HepG2 (cell line): ENCODE results near the gene TMEM121. TPM values are rescaled to one million over a fixed set of nuclear protein-coding genes. Genes with fewer than 3 reads are reported as not detected.

Experiments
- ATAC-seq: fragments of 200-7000 bp; cut with Tn5 transposase; 3 replicates; pipeline ENCODE4 v1.9.1; 2020; ENCODE audit warnings: mild to moderate bottlenecking, moderate library complexity
- BruUV-seq: library from RNA; stranded (reverse); fragments of 400-500 nt; replicated peaks from 2 replicates; lab custom pipeline; 2021; lab: Mats Ljungman, UMichigan
- CTCF ChIA-PET: fragments of 300-600 bp; formaldehyde crosslinking; extraction: SDS; loops from one replicate; lab custom pipeline; 2021; ENCODE audit warnings: low total read pairs, inconsistent platforms, low intra/inter-chr PET ratio; lab: Yijun Ruan, JAX
- POLR2A ChIA-PET: fragments of 350-600 bp; sonication (Branson Sonifier 250); formaldehyde crosslinking; loops from one replicate; lab custom pipeline; 2020; ENCODE audit warnings: antibody characterized with exemption, inconsistent platforms; lab: Yijun Ruan, JAX
- DNase-seq: peaks from one replicate; pipeline ENCODE4 v3.0.0-alpha.2; 2015; ENCODE audit warnings: low spot score
- FAIRE-seq: peaks from 3 replicates; lab custom pipeline; 2011; peaks lifted over from hg19 to GRCh38; lab: Jason Lieb, UNC
- H2AFZ ChIP-seq: one replicate; pipeline ENCODE4 v1.6.1; 2011; ENCODE audit warnings: low read length, inconsistent platforms
- H3K27ac ChIP-seq: fragments of 300-600 bp; 3 replicates; pipeline ENCODE4 v1.8.0; 2011; ENCODE audit warnings: mixed run types, mild to moderate bottlenecking, mixed read lengths, low read length, inconsistent platforms; ENCODE audit not compliant: insufficient read depth; ENCODE audit errors: extremely low read length
- H3K27me3 ChIP-seq, 2 experiments: fragments of 200-600 bp in 1 of 2; 2 replicates in 1 of 2; 3 replicates in 1 of 2; pipeline versions ENCODE4 v1.6.0 to v1.8.0; 2011; ENCODE audit warnings: low read length in 2 of 2, mild to moderate bottlenecking in 2 of 2, moderate library complexity in 2 of 2, inconsistent platforms in 1 of 2; ENCODE audit not compliant: insufficient read depth in 2 of 2, control insufficient read depth in 1 of 2
- H3K36me3 ChIP-seq, 2 experiments: fragments of 200-600 bp in 1 of 2; replicated peaks in 1 of 2; 2 replicates in 1 of 2; 3 replicates in 1 of 2; pipeline versions ENCODE4 v1.5.1 to v1.8.0; 2011; ENCODE audit warnings: low read length in 2 of 2, inconsistent platforms in 1 of 2; ENCODE audit not compliant: insufficient read depth in 2 of 2, control insufficient read depth in 1 of 2
- H3K4me1 ChIP-seq: 2 replicates; pipeline ENCODE4 v1.5.1; 2012; ENCODE audit warnings: low read length, inconsistent platforms; ENCODE audit not compliant: insufficient read depth
- H3K4me2 ChIP-seq: 2 replicates; pipeline ENCODE4 v1.6.0; 2011; ENCODE audit warnings: low read depth, low read length, inconsistent platforms
- H3K4me3 ChIP-seq, 3 experiments: fragments of 200-600 bp in 1 of 3; sonication (generic), shearing (Covaris generic) in 1 of 3; replicated peaks in 1 of 3; 2 replicates each; pipeline ENCODE4 v1.5.1; 2011 to 2016; ENCODE audit warnings: low read length in 3 of 3, inconsistent platforms in 2 of 3, low read depth in 2 of 3, mild to moderate bottlenecking in 2 of 3, control low read depth in 1 of 3, mixed read lengths in 1 of 3; ENCODE audit not compliant: insufficient read depth in 1 of 3
- H3K79me2 ChIP-seq: one replicate; pipeline ENCODE4 v1.6.1; 2011; ENCODE audit warnings: low read length, inconsistent platforms; ENCODE audit not compliant: insufficient read depth
- H3K9ac ChIP-seq: 2 replicates; pipeline ENCODE4 v1.6.0; 2011; ENCODE audit warnings: mild to moderate bottlenecking, low read depth, low read length, inconsistent platforms; ENCODE audit not compliant: insufficient read depth
- H3K9me3 ChIP-seq: 2 replicates; pipeline ENCODE4 v1.5.1; 2012; ENCODE audit warnings: mild to moderate bottlenecking, low read length
- H4K20me1 ChIP-seq: 2 replicates; pipeline ENCODE4 v1.6.0; 2011; ENCODE audit warnings: inconsistent platforms, mild to moderate bottlenecking, low read length, moderate library complexity; ENCODE audit not compliant: insufficient read depth
- GATAD2A ChIP-seq: IDR thresholded peaks from 2 replicates; pipeline ENCODE4 v1.6.1; 2016
- HNRNPL ChIP-seq: fragments of 200-400 bp; formaldehyde crosslinking; IDR thresholded peaks from 2 replicates; pipeline ENCODE4 v1.6.1; 2017; ENCODE audit warnings: mild to moderate bottlenecking, low read depth, low read length
- KLF16 ChIP-seq, 2 experiments: sonication (generic) in 1 of 2; formaldehyde crosslinking in 1 of 2; IDR thresholded peaks; 2 replicates each; pipeline versions ENCODE4 v1.6.1 to v1.8.0; 2016 to 2023; ENCODE audit warnings: missing genetic modification reagents in 2 of 2, missing compliant biosample characterization in 1 of 2
- NFKBIZ ChIP-seq: IDR thresholded peaks from 2 replicates; pipeline ENCODE4 v1.6.1; 2018; ENCODE audit warnings: missing genetic modification reagents, missing compliant biosample characterization
- THAP11 ChIP-seq: IDR thresholded peaks from 2 replicates; pipeline ENCODE4 v1.6.1; 2016; ENCODE audit warnings: missing biosample characterization, missing genetic modification reagents
- TRAFD1 ChIP-seq: sonication (generic); formaldehyde crosslinking; IDR thresholded peaks from 2 replicates; pipeline ENCODE4 v1.5.1; 2020; ENCODE audit warnings: missing genetic modification reagents, mild to moderate bottlenecking, borderline replicate concordance
- ZBTB26 ChIP-seq: IDR thresholded peaks from 2 replicates; pipeline ENCODE4 v1.6.1; 2016; ENCODE audit warnings: missing compliant biosample characterization, missing genetic modification reagents, borderline replicate concordance
- ZBTB4 ChIP-seq: sonication (generic); formaldehyde crosslinking; IDR thresholded peaks from 2 replicates; pipeline ENCODE4 v1.4.0; 2020; ENCODE audit warnings: missing genetic modification reagents, mild to moderate bottlenecking, borderline replicate concordance
- ZNF143 ChIP-seq: sonication (generic); formaldehyde crosslinking; IDR thresholded peaks from 2 replicates; pipeline ENCODE4 v1.4.0; 2020; ENCODE audit warnings: missing genetic modification reagents
- ZNF317 ChIP-seq: sonication (generic); formaldehyde crosslinking; IDR thresholded peaks from 2 replicates; pipeline ENCODE4 v1.5.0; 2020; ENCODE audit warnings: mild to moderate bottlenecking, missing genetic modification reagents
- ZNF33B ChIP-seq: sonication (generic); formaldehyde crosslinking; IDR thresholded peaks from 2 replicates; pipeline ENCODE4 v1.5.1; 2020; ENCODE audit warnings: mild to moderate bottlenecking, missing genetic modification reagents
- ZNF652 ChIP-seq: IDR thresholded peaks from 2 replicates; pipeline ENCODE4 v1.6.1; 2016; ENCODE audit warnings: low read depth, borderline replicate concordance
- WGBS: methylation state at CpG from one replicate; pipeline ENCODE4 v1.1.6; 2017; ENCODE audit warnings: low lambda C conversion rate; 5-methylcytosine and 5-hydroxymethylcytosine counted together
- in situ Hi-C: cut with HindIII; loops from 2 replicates; pipeline ENCODE4 v1.10.0; 2017; ENCODE audit warnings: low pct_unique_long_range_greater_than_20kb; ENCODE audit not compliant: extremely low pct_ligation_motif_present
- intact Hi-C: fragments of 100-400 bp; cut with micrococcal nuclease; formaldehyde crosslinking; loops from one replicate; pipeline ENCODE4 v1.10.0; 2022; ENCODE audit not compliant: unreplicated experiment
- polyA plus RNA-seq, 8 experiments: library from polyadenylated mRNA; depleted of rRNA in 3 of 8; stranded (reverse) in 7 of 8; unstranded in 1 of 8; fragments of >200 nt; fragmentation: Illumina TruSeq in 4 of 8; extraction: Trizol in 4 of 8; gene quantifications; 2 replicates each; pipeline versions ENCODE4 v1.2.1 to v1.2.3, GENCODE V29; 2011 to 2016; ENCODE audit warnings: low read depth in 4 of 8, missing spikeins in 1 of 8, mixed read lengths in 1 of 8; ENCODE audit not compliant: insufficient read depth in 1 of 8
- total RNA-seq, 5 experiments: library from RNA; depleted of rRNA; stranded (reverse); fragments of >200 nt; fragmentation: Illumina TruSeq; extraction: Trizol; gene quantifications; 2 replicates each; pipeline ENCODE4 v1.2.3, GENCODE V29; 2016; ENCODE audit warnings: low read depth in 1 of 5

The TMEM121 gene
- total and polyA plus RNA-seq, 2 of the 13 experiments (the other 11 are each of a cell fraction or from before 2014, with no cell fraction given): 6.6 to 19.0 TPM

GRCh38 chr14:105533391-105533790 is 7.0 kb downstream of the TMEM121 start:
- peaks cover 39% of the 10 kb centered on the region for H3K4me1 ChIP-seq
- H3K9ac ChIP-seq: no peak overlapping the region
- no peaks in the 10 kb centered on the region for H3K9me3 ChIP-seq
- H3K4me3 ChIP-seq: no peak overlapping the region
- ATAC-seq: no peak
- 31% methylated on average over 6 of the region's 9 CpGs for WGBS
- peaks cover 11 to 62% of the 10 kb centered on the region in 2 experiments for H3K27me3 ChIP-seq
- peaks cover 5% of the 10 kb centered on the region; the same call in 1 of the 2 replicates for H4K20me1 ChIP-seq
- no peak for TF ChIP-seq ZNF33B (CRISPR knock-in tag)
- no peak for TF ChIP-seq ZNF652 (CRISPR knock-in tag)
- no peak for TF ChIP-seq NFKBIZ (CRISPR knock-in tag)
- no peak for TF ChIP-seq ZBTB26 (CRISPR knock-in tag)
- no peak for TF ChIP-seq ZNF317 (CRISPR knock-in tag)
- no peak for TF ChIP-seq ZNF143
- no peak for TF ChIP-seq HNRNPL
- TF ChIP-seq TRAFD1 (CRISPR knock-in tag): no peak
- TF ChIP-seq THAP11: no peak
- no peak for TF ChIP-seq ZBTB4 (CRISPR knock-in tag)
- TF ChIP-seq GATAD2A (CRISPR knock-in tag): no peak
- no peak for TF ChIP-seq KLF16 (CRISPR knock-in tag; IDR thresholded peaks at IDR 0.05)
- no peak for FAIRE-seq
- DNase-seq: no peak
- no TSS peak for BruUV-seq
- in situ Hi-C loops (loop anchor here (5.0 kb wide), 1 partner anchor 156 kb away; no protein-coding TSS in a partner anchor), intact Hi-C loops (loop anchor here (5.0 kb wide), 1 partner anchor 161 kb away; no protein-coding TSS in a partner anchor)
- ChIA-PET POLR2A (interaction anchor here (1.5 kb wide), 1 partner anchor 37 kb away, joined by 5 read pairs; no protein-coding TSS in a partner anchor), CTCF (interaction anchor here (1.1 to 1.6 kb wide), 3 partner anchors 53 to 165 kb away, joined by 3 to 6 read pairs (median 3); no protein-coding TSS in a partner anchor)
- no peak overlapping the region for H3K4me2 ChIP-seq
- H3K36me3 ChIP-seq: 0 out of 5 replicates have a peak, but pooled peaks cover 0 to 6% of the 10 kb centered on the region in 2 experiments
- no peaks in the 10 kb centered on the region for H3K79me2 ChIP-seq
- H2AFZ ChIP-seq: no peak overlapping the region
- H3K27ac ChIP-seq: no peak overlapping the region
